ENCODE results near the gene CAMTA2. TPM values are rescaled to one million over a fixed set of nuclear protein-coding genes. Genes with fewer than 3 reads are reported as not detected.

The CAMTA2 gene
- total RNA-seq, 4 donors from 2014 or later, result 42.4 to 124 (median 88.7) TPM

GRCh38 chr17:4956493-4957061 lies 30.9 kb downstream of the CAMTA2 start:
- H3K27ac ChIP-seq, result no peak overlapping the region
- no peak overlapping the region for H3K4me3 ChIP-seq
- peak in 4 of 6 experiments; percentile 5 to 18 (median 10) for TF ChIP-seq CTCF (IDR thresholded peaks at IDR 0.05)
- TF ChIP-seq POLR2A (IDR thresholded peaks at IDR 0.05), result no peak
- peaks cover 0 to 18% (median 0%) of the 10 kb centered on the region in 4 donors for H3K4me1 ChIP-seq
- no peaks in the 10 kb centered on the region for H3K27me3 ChIP-seq
- peak in 1 of 3 donors; percentile 56 for DNase-seq
- peaks cover 0 to 19% (median 0%) of the 10 kb centered on the region in 3 donors for H3K36me3 ChIP-seq
- H3K9me3 ChIP-seq, result no peaks in the 10 kb centered on the region

GRCh38 chr17:4955091-4955490 lies 32.4 kb downstream of the CAMTA2 start:
- peaks cover 4 to 25% (median 6%) of the 10 kb centered on the region in 4 donors for H3K4me1 ChIP-seq
- H3K4me3 ChIP-seq, result no peak overlapping the region
- peak in 1 of 3 donors; percentile 29 for DNase-seq
- H3K27ac ChIP-seq, result no peak overlapping the region
- peaks cover 0 to 9% (median 0%) of the 10 kb centered on the region in 3 donors for H3K36me3 ChIP-seq
- H3K27me3 ChIP-seq, result no peaks in the 10 kb centered on the region
- TF ChIP-seq CTCF (IDR thresholded peaks at IDR 0.05) (no peak), POLR2A (IDR thresholded peaks at IDR 0.05) (no peak)
- no peaks in the 10 kb centered on the region for H3K9me3 ChIP-seq

GRCh38 chr17:4953451-4953961 lies 34.0 kb downstream of the CAMTA2 start:
- no peaks in the 10 kb centered on the region for H3K9me3 ChIP-seq
- no peak for TF ChIP-seq POLR2A (IDR thresholded peaks at IDR 0.05)
- no peak for TF ChIP-seq CTCF (IDR thresholded peaks at IDR 0.05)
- H3K4me1 ChIP-seq, result peaks cover 4 to 13% (median 8%) of the 10 kb centered on the region in 4 donors
- H3K27me3 ChIP-seq, result no peaks in the 10 kb centered on the region
- DNase-seq, result peak in 1 of 3 donors; percentile 48
- H3K27ac ChIP-seq, result no peak overlapping the region
- H3K4me3 ChIP-seq, result no peak overlapping the region
- no peaks in the 10 kb centered on the region for H3K36me3 ChIP-seq

GRCh38 chr17:4951486-4951885 lies 36.0 kb downstream of the CAMTA2 start:
- TF ChIP-seq CTCF (IDR thresholded peaks at IDR 0.05), result no peak
- no peak for TF ChIP-seq POLR2A (IDR thresholded peaks at IDR 0.05)
- H3K27ac ChIP-seq, result no peak overlapping the region

GRCh38 chr17:4950746-4951204 lies 36.7 kb downstream of the CAMTA2 start, which contains the start of gene ENO3:
Gene ENO3 (plus strand): TSS chr17:4951119. CDS start chr17:4951830, 711 bp downstream.
- no peak for DNase-seq
- TF ChIP-seq CTCF (IDR thresholded peaks at IDR 0.05) (no peak), POLR2A (IDR thresholded peaks at IDR 0.05) (no peak)

More at GRCh38 chr17:4951486-4951885, 36.0 kb downstream of the CAMTA2 start:
- Histone ChIP-seq H3K27me3 (no peaks in the 10 kb centered on the region), H3K4me3 (no peak overlapping the region), H3K4me1 (peaks cover 4 to 16% (median 10%) of the 10 kb centered on the region in 4 donors), H3K36me3 (peaks cover 0 to 1% (median 0%) of the 10 kb centered on the region in 3 donors), H3K9me3 (no peaks in the 10 kb centered on the region)
- no peak for DNase-seq

More at GRCh38 chr17:4950746-4951204, 36.7 kb downstream of the CAMTA2 start, which contains the start of gene ENO3:
- no peaks in the 10 kb centered on the region for H3K27me3 ChIP-seq
- peak within 1 kb of the TSS; percentile 95 to 100 (median 98) for H3K4me3 ChIP-seq
- H3K9me3 ChIP-seq, result no peaks in the 10 kb centered on the region
- peaks cover 4 to 23% (median 16%) of the 10 kb centered on the region in 4 donors for H3K4me1 ChIP-seq
- peak within 1 kb of the TSS; percentile 96 to 99 (median 98) for H3K27ac ChIP-seq
- peaks cover 0 to 9% (median 0%) of the 10 kb centered on the region in 3 donors for H3K36me3 ChIP-seq

Data from Peyer's patch (tissue), 4 donors.